ENCODE data around the gene SEMA5A. TPM values are rescaled to one million over a fixed set of nuclear protein-coding genes. Genes with fewer than 3 reads are reported as not detected.

The SEMA5A gene
- total RNA-seq, 1 experiment from 2014 or later, result 0.15 TPM

GRCh38 chr5:9557696-9558095, 11.8 kb upstream of the SEMA5A start:
- Histone ChIP-seq H3K36me3 (ENCODE audit: control insufficient read depth, insufficient read depth, low read length) (no peaks in the 10 kb centered on the region), H3K4me3 (ENCODE audit: low read depth in 2 of 2, low read length in 2 of 2) (no peak overlapping the region), H3K27ac (ENCODE audit: low read length) (no peak overlapping the region), H3K27me3 (ENCODE audit: control insufficient read depth, insufficient read depth, low read length) (no peaks in the 10 kb centered on the region; the same call in 1 of the 2 replicates), H3K9me3 (ENCODE audit: control insufficient read depth, insufficient read depth, low read depth, low read length) (no peaks in the 10 kb centered on the region), H3K4me1 (ENCODE audit: control insufficient read depth, insufficient read depth, low read length) (no peaks in the 10 kb centered on the region)
- in situ Hi-C loops (cut with HindIII; ENCODE audit: low pct_unique_long_range_greater_than_20kb, low sequenced_read_pairs), result no loop called here
- CTCF ChIA-PET, result no interaction called here
- no peak for DNase-seq (ENCODE audit: low read depth, low spot score)
- intact Hi-C loops (cut with micrococcal nuclease; ENCODE audit: unreplicated experiment), result no loop called here
- no TSS peak for BruUV-seq (replicated peaks)
- TF ChIP-seq POLR2AphosphoS5 (IDR thresholded peaks at IDR 0.05; ENCODE audit: low read depth, low read length) (no peak), TCF7L2 (IDR thresholded peaks at IDR 0.05; ENCODE audit: low read depth, low read length) (no peak), CTCF (IDR thresholded peaks at IDR 0.05) (no peak), REST (IDR thresholded peaks at IDR 0.05; ENCODE audit: insufficient read depth in 1 of 2, low read depth in 2 of 2, low read length in 1 of 2) (no peak), SIN3A (IDR thresholded peaks at IDR 0.05; ENCODE audit: borderline replicate concordance, insufficient read depth, low read depth, low read length) (no peak)
- POLR2A ChIA-PET, result no interaction called here
- ATAC-seq, result no peak

- BruUV-seq (replicated peaks), result no TSS peak
- in situ Hi-C loops (cut with HindIII; ENCODE audit: low pct_unique_long_range_greater_than_20kb, low sequenced_read_pairs), result no loop called here
- H3K27ac ChIP-seq (ENCODE audit: low read length), result no peak overlapping the region
- H3K27me3 ChIP-seq (ENCODE audit: control insufficient read depth, insufficient read depth, low read length), result no peaks in the 10 kb centered on the region; the same call in 1 of the 2 replicates
- ChIA-PET CTCF (no interaction called here), POLR2A (no interaction called here)
- H3K9me3 ChIP-seq (ENCODE audit: control insufficient read depth, insufficient read depth, low read depth, low read length), result no peaks in the 10 kb centered on the region
- H3K36me3 ChIP-seq (ENCODE audit: control insufficient read depth, insufficient read depth, low read length), result no peaks in the 10 kb centered on the region
- H3K4me3 ChIP-seq (ENCODE audit: low read depth in 2 of 2, low read length in 2 of 2), result no peak overlapping the region
- DNase-seq (ENCODE audit: low read depth, low spot score) (no peak), ATAC-seq (no peak)
- intact Hi-C loops (cut with micrococcal nuclease; ENCODE audit: unreplicated experiment), result no loop called here
- no peaks in the 10 kb centered on the region for H3K4me1 ChIP-seq (ENCODE audit: control insufficient read depth, insufficient read depth, low read length)
- TF ChIP-seq CTCF (IDR thresholded peaks at IDR 0.05) (no peak), REST (IDR thresholded peaks at IDR 0.05; ENCODE audit: insufficient read depth in 1 of 2, low read depth in 2 of 2, low read length in 1 of 2) (no peak), POLR2AphosphoS5 (IDR thresholded peaks at IDR 0.05; ENCODE audit: low read depth, low read length) (no peak), SIN3A (IDR thresholded peaks at IDR 0.05; ENCODE audit: borderline replicate concordance, insufficient read depth, low read depth, low read length) (no peak), TCF7L2 (IDR thresholded peaks at IDR 0.05; ENCODE audit: low read depth, low read length) (no peak)
Observed at GRCh38 chr5:9555961-9556360, 10.1 kb upstream of the SEMA5A start.
